Measurements from ENCODE around the gene PPIF.

The PPIF gene

DNA sequence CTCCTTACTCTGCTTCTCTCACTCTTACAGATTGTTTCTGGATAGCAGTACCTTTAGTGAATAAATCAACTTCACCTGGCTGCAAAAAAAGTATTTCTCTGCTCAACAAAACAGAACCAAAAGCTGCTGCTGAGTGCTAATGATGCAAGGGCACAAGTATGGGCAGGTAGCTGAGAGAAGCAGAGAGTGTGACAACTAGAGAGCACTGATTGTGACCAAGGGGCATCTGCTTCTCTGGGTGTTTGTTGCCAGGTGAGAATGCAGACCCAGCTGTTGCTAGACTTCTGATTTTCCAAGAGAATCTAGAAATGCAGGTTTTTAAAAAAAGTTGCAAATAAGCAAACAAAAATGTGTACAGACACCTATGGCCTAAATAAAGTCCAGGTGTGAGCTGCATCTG, 25.3 kb upstream of the PPIF start:
- Histone ChIP-seq H3K4me3 (ENCODE audit: low read depth in 1 of 2, low read length in 2 of 2) (no peak overlapping the region), H3K4me1 (ENCODE audit: control insufficient read depth in 1 of 2, insufficient read depth in 2 of 2, low read length in 2 of 2) (peaks cover 16 to 19% of the 10 kb centered on the region in 2 donors), H3K9me3 (ENCODE audit: control insufficient read depth in 1 of 2, low read length in 2 of 2) (no peaks in the 10 kb centered on the region), H3K27ac (ENCODE audit: low read depth, low read length) (no peak overlapping the region), H3K9ac (ENCODE audit: low read depth in 1 of 2, low read length in 2 of 2) (no peak overlapping the region), H3K27me3 (ENCODE audit: control insufficient read depth in 1 of 2, insufficient read depth in 2 of 2, low read length in 2 of 2) (no peaks in the 10 kb centered on the region), H3K36me3 (ENCODE audit: control insufficient read depth in 1 of 2, insufficient read depth in 2 of 2, low read length in 2 of 2) (no peaks in the 10 kb centered on the region)

DNA sequence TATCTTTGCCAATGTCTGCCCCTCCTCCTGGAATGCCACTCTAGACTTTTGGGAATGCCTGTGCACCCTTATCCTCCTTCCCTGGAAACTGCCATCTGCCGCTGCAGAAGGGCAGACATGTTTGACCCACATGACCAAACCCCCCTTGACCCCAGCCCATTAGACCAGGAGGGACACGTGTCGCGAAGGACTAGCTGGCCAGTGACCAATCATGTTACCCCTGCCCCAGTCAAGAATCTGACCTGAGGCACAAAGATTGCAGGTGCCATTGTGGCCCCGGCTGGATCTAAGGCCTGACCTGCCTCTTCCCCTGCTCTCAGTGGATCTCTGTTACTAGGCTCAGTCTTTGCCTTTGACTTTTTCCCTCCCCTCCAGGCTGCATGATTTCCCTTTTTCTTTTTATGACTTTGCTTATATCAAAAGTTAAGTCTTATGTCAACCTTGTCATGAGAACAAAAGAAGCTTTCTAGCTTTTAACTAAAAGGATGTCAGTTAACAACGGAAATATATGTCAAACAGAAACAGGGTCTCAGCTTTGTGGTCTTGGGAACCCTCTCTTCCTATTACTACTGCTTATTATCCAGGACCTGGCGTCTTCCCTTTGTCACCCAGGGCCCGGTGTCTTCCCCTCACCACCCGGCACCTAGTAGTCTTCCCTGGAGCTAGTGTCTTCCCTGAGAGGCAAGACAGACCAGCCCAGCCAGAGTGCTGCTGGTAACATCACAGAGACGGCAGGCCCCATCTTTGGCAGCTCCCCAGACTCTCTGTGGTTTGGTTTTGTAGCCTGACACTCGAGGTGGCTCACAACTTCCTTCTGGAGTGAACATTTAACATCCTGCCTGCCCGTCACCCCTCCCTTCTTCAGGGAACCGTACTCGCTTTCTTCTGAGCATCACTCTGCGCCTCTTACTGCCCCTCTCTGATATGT, 24.4 kb upstream of the PPIF start:
- no peaks in the 10 kb centered on the region for H3K27me3 ChIP-seq (ENCODE audit: control insufficient read depth in 1 of 2, insufficient read depth in 2 of 2, low read length in 2 of 2)
- H3K27ac ChIP-seq (ENCODE audit: low read depth, low read length): no peak overlapping the region
- H3K4me3 ChIP-seq (ENCODE audit: low read depth in 1 of 2, low read length in 2 of 2): no peak overlapping the region
- no peaks in the 10 kb centered on the region for H3K9me3 ChIP-seq (ENCODE audit: control insufficient read depth in 1 of 2, low read length in 2 of 2)
- peaks cover 7 to 13% of the 10 kb centered on the region in 2 donors for H3K4me1 ChIP-seq (ENCODE audit: control insufficient read depth in 1 of 2, insufficient read depth in 2 of 2, low read length in 2 of 2)
- no peaks in the 10 kb centered on the region for H3K36me3 ChIP-seq (ENCODE audit: control insufficient read depth in 1 of 2, insufficient read depth in 2 of 2, low read length in 2 of 2)
- no peak overlapping the region for H3K9ac ChIP-seq (ENCODE audit: low read depth in 1 of 2, low read length in 2 of 2)

DNA sequence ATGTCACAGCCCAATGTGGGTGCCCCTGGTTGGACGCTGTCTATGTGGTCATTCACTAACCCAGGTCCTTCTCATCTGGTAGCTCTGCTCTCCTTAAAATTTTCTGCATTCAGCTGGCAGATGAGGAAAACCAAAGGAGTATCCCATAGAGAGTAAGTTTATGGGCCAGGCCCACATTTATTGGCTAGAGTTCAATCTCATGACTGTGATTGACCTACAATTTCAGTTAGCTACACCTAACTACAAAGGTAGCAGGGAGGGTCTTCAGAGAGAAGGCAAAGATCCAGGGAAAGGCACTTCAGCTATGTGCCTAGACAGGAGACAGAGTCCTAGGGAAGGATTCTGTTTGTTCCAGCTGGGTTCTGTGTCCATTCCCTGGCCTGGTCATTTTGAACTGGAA, 23.7 kb upstream of the PPIF start:
- no peak overlapping the region for H3K9ac ChIP-seq (ENCODE audit: low read depth in 1 of 2, low read length in 2 of 2)
- H3K4me1 ChIP-seq (ENCODE audit: control insufficient read depth in 1 of 2, insufficient read depth in 2 of 2, low read length in 2 of 2): peaks cover 4 to 13% of the 10 kb centered on the region in 2 donors
- no peaks in the 10 kb centered on the region for H3K36me3 ChIP-seq (ENCODE audit: control insufficient read depth in 1 of 2, insufficient read depth in 2 of 2, low read length in 2 of 2)
- no peaks in the 10 kb centered on the region for H3K9me3 ChIP-seq (ENCODE audit: control insufficient read depth in 1 of 2, low read length in 2 of 2)
- no peak overlapping the region for H3K27ac ChIP-seq (ENCODE audit: low read depth, low read length)
- no peak overlapping the region for H3K4me3 ChIP-seq (ENCODE audit: low read depth in 1 of 2, low read length in 2 of 2)
- no peaks in the 10 kb centered on the region for H3K27me3 ChIP-seq (ENCODE audit: control insufficient read depth in 1 of 2, insufficient read depth in 2 of 2, low read length in 2 of 2)

DNA sequence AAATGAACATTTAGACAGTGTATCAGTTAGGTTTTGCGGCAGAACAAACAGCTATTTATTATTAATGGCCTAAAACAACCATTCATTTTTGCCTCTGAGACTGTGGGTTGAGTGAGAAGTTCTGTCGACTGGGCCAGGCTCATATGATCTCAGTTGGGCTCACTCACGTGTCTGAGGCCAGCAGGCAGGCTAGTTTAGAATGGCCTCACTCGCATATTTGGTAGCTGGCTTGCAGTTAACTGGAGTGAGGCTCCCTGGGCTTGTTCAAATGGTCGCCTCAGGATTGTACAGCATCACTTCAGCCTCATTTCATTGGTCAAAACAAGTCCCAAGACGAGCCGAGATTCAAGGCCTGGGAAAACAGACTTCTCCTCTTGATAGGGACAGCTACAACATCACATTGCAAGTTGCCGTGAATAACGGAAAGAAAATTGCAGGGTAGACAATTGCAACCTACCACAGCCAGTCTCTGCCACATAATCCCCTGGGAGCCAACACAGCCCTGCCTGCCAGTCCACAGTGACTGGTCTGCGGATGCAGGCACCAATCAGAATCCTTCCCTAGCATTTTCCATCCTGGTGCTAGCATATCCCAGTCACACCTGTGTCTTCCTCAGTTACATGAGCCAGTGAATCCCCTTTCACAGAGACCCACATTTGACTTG, 23.1 kb upstream of the PPIF start:
- H3K9ac ChIP-seq (ENCODE audit: low read depth in 1 of 2, low read length in 2 of 2): no peak overlapping the region
- H3K27me3 ChIP-seq (ENCODE audit: control insufficient read depth in 1 of 2, insufficient read depth in 2 of 2, low read length in 2 of 2): no peaks in the 10 kb centered on the region
- no peaks in the 10 kb centered on the region for H3K9me3 ChIP-seq (ENCODE audit: control insufficient read depth in 1 of 2, low read length in 2 of 2)
- no peak overlapping the region for H3K4me3 ChIP-seq (ENCODE audit: low read depth in 1 of 2, low read length in 2 of 2)
- H3K27ac ChIP-seq (ENCODE audit: low read depth, low read length): no peak overlapping the region
- H3K36me3 ChIP-seq (ENCODE audit: control insufficient read depth in 1 of 2, insufficient read depth in 2 of 2, low read length in 2 of 2): no peaks in the 10 kb centered on the region
- peaks cover 4 to 13% of the 10 kb centered on the region in 2 donors for H3K4me1 ChIP-seq (ENCODE audit: control insufficient read depth in 1 of 2, insufficient read depth in 2 of 2, low read length in 2 of 2)

DNA sequence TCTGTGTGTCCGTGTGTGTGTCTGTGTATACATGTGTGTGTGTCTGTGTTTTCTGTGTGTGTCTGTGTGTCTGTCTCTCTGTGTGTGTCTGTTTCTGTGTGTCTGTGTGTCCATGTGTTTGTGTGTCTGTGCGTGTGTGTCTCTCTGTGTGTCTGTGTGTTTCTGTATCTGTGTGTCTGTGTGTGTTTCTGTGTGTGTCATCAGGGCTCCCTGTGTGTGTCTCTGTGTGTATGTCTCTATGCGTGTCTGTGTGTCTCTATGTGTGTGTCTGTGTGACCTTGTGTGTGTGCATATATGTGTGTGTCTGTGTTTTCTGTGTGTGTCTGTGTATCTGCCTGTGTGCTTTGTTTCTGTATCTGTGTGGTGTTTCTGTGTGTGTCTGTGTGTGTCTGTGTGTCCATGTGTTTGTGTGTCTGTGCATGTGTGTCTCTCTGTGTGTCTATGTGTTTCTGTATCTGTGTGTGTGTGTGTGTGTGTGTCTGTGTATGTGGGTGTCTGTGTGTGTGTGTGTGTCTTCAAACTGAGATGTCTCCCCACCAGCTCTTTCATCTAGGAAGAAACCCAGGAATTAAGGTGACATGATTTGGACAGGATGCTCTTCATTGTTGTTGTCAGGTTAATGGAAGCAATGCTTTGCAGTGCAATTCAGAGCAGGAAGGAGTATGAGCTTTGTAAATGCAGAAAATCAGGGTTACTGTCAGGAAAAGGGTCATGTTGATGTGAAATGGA, 20.7 kb upstream of the PPIF start:
- Histone ChIP-seq H3K27me3 (ENCODE audit: control insufficient read depth in 1 of 2, insufficient read depth in 2 of 2, low read length in 2 of 2) (no peaks in the 10 kb centered on the region), H3K9me3 (ENCODE audit: control insufficient read depth in 1 of 2, low read length in 2 of 2) (no peaks in the 10 kb centered on the region), H3K4me3 (ENCODE audit: low read depth in 1 of 2, low read length in 2 of 2) (no peak overlapping the region), H3K9ac (ENCODE audit: low read depth in 1 of 2, low read length in 2 of 2) (no peak overlapping the region), H3K27ac (ENCODE audit: low read depth, low read length) (no peak overlapping the region), H3K4me1 (ENCODE audit: control insufficient read depth in 1 of 2, insufficient read depth in 2 of 2, low read length in 2 of 2) (peaks cover 8 to 13% of the 10 kb centered on the region in 2 donors), H3K36me3 (ENCODE audit: control insufficient read depth in 1 of 2, insufficient read depth in 2 of 2, low read length in 2 of 2) (no peaks in the 10 kb centered on the region)

DNA sequence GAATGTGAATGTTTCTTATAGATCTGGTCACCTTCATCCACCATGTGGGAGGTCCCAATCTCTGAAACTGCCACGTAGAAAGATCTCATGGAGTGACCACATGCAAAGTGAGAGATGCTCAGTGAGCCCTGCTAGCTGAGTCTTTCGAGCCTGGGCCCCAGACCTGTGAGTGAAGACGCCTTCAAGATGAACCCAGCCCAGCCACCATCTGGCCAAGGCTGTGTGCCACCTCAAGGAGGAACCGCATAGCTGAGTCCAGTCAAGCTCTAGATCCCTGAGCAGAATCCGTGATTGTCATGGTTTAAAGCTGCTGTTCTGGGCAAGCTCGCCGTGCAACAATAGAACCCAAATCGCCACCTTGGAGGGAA, 20.2 kb upstream of the PPIF start:
- no peak overlapping the region for H3K4me3 ChIP-seq (ENCODE audit: low read depth in 1 of 2, low read length in 2 of 2)
- no peaks in the 10 kb centered on the region for H3K27me3 ChIP-seq (ENCODE audit: control insufficient read depth in 1 of 2, insufficient read depth in 2 of 2, low read length in 2 of 2)
- H3K9me3 ChIP-seq (ENCODE audit: control insufficient read depth in 1 of 2, low read length in 2 of 2): no peaks in the 10 kb centered on the region
- H3K36me3 ChIP-seq (ENCODE audit: control insufficient read depth in 1 of 2, insufficient read depth in 2 of 2, low read length in 2 of 2): no peaks in the 10 kb centered on the region
- no peak overlapping the region for H3K27ac ChIP-seq (ENCODE audit: low read depth, low read length)
- H3K9ac ChIP-seq (ENCODE audit: low read depth in 1 of 2, low read length in 2 of 2): no peak overlapping the region
- H3K4me1 ChIP-seq (ENCODE audit: control insufficient read depth in 1 of 2, insufficient read depth in 2 of 2, low read length in 2 of 2): peaks cover 8 to 12% of the 10 kb centered on the region in 2 donors

DNA sequence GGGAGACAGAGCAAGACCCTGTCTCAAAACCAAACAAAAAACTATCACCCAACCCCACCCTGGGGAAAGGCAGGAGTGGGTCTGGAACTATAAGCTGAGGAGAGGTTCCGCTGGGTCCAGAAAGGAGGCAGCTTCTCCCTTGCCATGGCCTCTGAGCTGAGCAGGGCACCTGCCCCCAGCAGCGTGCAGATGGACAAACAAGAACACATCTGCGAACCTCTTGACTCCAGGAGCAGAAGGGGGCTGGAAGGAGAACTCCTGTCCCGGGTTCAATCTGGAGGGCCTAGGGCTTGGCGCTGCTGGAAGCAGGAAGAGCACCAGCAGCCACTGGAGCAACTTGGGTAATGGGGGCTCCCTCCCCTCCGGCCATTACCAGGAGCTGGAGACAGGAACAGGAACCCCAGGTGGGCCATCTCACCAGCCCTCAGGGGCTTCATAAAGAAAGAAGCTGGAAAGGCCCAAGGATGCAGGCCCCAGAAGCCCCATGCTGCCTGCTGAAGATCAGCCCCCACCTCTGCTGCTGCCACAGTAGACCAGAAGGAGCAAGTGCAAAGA, 19.0 kb upstream of the PPIF start:
- Histone ChIP-seq H3K4me1 (ENCODE audit: control insufficient read depth in 1 of 2, insufficient read depth in 2 of 2, low read length in 2 of 2) (peaks cover 4 to 8% of the 10 kb centered on the region in 2 donors), H3K9ac (ENCODE audit: low read depth in 1 of 2, low read length in 2 of 2) (no peak overlapping the region), H3K9me3 (ENCODE audit: control insufficient read depth in 1 of 2, low read length in 2 of 2) (no peaks in the 10 kb centered on the region), H3K27ac (ENCODE audit: low read depth, low read length) (no peak overlapping the region), H3K36me3 (ENCODE audit: control insufficient read depth in 1 of 2, insufficient read depth in 2 of 2, low read length in 2 of 2) (no peaks in the 10 kb centered on the region), H3K4me3 (ENCODE audit: low read depth in 1 of 2, low read length in 2 of 2) (no peak overlapping the region), H3K27me3 (ENCODE audit: control insufficient read depth in 1 of 2, insufficient read depth in 2 of 2, low read length in 2 of 2) (no peaks in the 10 kb centered on the region)

DNA sequence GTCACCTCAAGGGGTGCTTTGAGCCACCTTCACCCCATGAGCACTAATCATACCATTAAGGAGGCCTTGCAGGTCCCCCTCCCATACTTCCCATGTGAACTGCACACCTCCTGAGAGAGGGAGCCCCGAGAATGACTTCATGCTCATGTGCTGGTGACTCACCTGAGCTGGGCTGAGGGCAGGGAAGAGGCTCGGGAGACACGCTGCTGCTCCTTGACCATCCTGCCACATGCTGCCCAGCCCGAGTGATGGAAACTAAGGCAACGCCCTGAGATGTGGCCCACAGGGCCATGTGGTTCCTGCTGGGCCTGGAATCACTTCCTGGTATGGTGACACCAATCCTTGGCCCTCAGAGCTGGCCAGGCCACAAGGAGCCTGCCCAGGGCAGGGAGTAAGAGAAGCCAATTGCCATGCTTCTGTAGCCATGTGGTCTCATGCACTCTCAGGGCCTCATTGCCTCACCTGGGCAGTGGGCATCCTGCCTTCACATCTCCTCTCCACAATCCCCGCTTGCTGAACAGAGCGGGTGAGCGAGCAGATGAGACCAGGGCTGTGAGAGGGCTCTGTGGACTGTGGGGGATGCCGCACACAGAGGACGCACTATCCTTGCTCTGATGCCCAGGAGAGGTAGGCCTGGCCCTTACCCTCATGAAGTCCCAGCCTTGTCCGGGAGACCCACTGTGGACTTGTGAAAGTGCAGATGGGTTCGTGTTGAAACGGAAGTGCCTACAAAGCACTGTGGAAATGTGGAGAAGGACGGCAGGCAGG, 18.3 kb upstream of the PPIF start:
- no peak overlapping the region for H3K9ac ChIP-seq (ENCODE audit: low read depth in 1 of 2, low read length in 2 of 2)
- no peak overlapping the region for H3K27ac ChIP-seq (ENCODE audit: low read depth, low read length)
- no peaks in the 10 kb centered on the region for H3K27me3 ChIP-seq (ENCODE audit: control insufficient read depth in 1 of 2, insufficient read depth in 2 of 2, low read length in 2 of 2)
- no peak overlapping the region for H3K4me3 ChIP-seq (ENCODE audit: low read depth in 1 of 2, low read length in 2 of 2)
- H3K4me1 ChIP-seq (ENCODE audit: control insufficient read depth in 1 of 2, insufficient read depth in 2 of 2, low read length in 2 of 2): peaks cover 0 to 5% of the 10 kb centered on the region in 2 donors
- no peaks in the 10 kb centered on the region for H3K9me3 ChIP-seq (ENCODE audit: control insufficient read depth in 1 of 2, low read length in 2 of 2)
- H3K36me3 ChIP-seq (ENCODE audit: control insufficient read depth in 1 of 2, insufficient read depth in 2 of 2, low read length in 2 of 2): no peaks in the 10 kb centered on the region

DNA sequence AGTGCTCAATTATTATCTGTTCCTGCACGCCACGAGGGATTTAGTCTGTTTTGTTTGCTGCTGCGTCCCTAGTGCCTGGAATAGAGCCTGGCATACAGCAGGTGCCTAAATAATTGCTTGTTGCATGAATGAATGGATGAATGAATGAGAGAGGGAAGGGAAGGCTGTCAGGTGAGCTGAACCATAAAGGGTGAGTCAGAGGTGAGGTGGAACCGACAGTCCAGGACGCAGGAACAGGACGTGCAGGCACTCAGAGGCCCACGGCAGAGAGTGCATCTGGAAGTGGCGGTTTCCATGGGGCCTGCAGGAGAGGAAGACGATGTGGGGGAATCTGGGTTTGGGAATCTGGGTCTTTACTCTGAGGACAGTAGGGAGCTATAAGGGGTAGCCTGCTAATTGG, 17.7 kb upstream of the PPIF start:
- H3K9me3 ChIP-seq (ENCODE audit: control insufficient read depth in 1 of 2, low read length in 2 of 2): no peaks in the 10 kb centered on the region
- no peaks in the 10 kb centered on the region for H3K36me3 ChIP-seq (ENCODE audit: control insufficient read depth in 1 of 2, insufficient read depth in 2 of 2, low read length in 2 of 2)
- H3K4me1 ChIP-seq (ENCODE audit: control insufficient read depth in 1 of 2, insufficient read depth in 2 of 2, low read length in 2 of 2): peaks cover 0 to 5% of the 10 kb centered on the region in 2 donors
- H3K27me3 ChIP-seq (ENCODE audit: control insufficient read depth in 1 of 2, insufficient read depth in 2 of 2, low read length in 2 of 2): no peaks in the 10 kb centered on the region
- H3K4me3 ChIP-seq (ENCODE audit: low read depth in 1 of 2, low read length in 2 of 2): no peak overlapping the region
- no peak overlapping the region for H3K9ac ChIP-seq (ENCODE audit: low read depth in 1 of 2, low read length in 2 of 2)
- H3K27ac ChIP-seq (ENCODE audit: low read depth, low read length): no peak overlapping the region

All from duodenal mucosa (tissue), 2 donors.